H4 (cell line): ENCODE results near the gene NECAB3. TPM values are rescaled to one million over a fixed set of nuclear protein-coding genes. Genes with fewer than 3 reads are reported as not detected.
"Not testable (repeated sequence)": the region's sequence is repeated elsewhere in the genome, so short reads cannot be mapped to it uniquely, and the experiment has no call there.

Source experiments
- DNase-seq: peaks from one replicate; pipeline ENCODE4 v3.0.0-alpha.2; 2015; ENCODE audit warnings: low spot score
- total RNA-seq: library from RNA; depleted of rRNA; stranded (reverse); fragments of >200 nt; shearing (Covaris generic); gene quantifications from 2 replicates; pipeline ENCODE4 v1.2.3, GENCODE V29; 2014

The NECAB3 gene
- total RNA-seq, 1 experiment from 2014 or later, result 15.8 TPM

DNA sequence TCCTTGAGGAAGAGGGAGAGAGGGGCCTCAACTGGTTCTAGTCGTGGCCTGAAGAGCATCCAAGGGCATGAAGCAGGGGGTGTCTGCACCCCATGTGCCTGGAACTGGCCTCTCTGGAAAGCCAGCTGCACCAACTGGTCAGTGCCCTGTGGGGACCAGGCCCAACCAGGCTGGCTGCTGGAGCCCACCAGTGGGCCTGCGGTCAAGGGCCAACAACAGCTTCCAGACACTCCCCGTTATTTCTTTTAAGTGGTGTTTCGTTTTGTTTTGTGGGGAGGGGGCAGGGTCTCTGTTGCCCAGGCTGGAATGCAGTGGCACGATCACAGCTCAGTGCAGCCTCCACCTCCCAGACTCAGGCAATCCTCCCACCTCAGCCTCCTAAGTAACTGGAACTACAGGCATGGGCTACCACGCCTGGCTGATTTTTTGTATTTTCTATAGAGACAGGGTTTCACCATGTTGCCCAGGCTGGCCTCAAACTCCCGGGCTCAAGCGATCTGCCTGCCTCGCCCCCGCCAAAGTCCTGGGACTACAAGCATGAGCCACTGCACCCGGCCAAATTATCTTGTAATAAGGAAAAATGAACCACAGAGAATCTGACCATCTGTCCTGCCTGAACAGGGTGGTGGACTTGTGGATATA lies 24.0 kb downstream of the NECAB3 start:
- no peak for DNase-seq

DNA sequence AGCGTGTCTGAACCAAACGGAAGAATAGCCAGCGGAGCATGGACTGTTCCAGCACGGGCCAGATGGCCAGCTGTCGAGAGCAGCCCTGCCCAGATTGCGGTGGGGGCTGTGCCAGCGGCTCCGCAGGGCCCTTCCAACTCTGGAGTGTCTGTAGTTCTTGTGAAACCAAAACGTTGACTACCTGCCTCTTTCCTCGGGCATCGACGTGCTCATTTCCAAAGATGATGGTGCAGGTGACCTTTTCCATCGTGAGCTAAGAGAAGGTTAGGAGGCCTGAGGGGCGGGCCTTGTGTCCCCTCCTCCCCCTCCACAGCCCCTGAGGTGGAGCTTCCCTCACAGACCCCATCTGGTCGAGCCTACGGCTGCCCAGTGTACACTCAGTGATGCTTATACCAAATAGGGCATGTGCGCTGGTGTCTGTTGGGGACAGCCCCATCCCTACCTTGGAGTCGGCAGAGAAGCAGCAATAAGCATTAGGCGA lies 25.0 kb downstream of the NECAB3 start:
- DNase-seq, result no peak

DNA sequence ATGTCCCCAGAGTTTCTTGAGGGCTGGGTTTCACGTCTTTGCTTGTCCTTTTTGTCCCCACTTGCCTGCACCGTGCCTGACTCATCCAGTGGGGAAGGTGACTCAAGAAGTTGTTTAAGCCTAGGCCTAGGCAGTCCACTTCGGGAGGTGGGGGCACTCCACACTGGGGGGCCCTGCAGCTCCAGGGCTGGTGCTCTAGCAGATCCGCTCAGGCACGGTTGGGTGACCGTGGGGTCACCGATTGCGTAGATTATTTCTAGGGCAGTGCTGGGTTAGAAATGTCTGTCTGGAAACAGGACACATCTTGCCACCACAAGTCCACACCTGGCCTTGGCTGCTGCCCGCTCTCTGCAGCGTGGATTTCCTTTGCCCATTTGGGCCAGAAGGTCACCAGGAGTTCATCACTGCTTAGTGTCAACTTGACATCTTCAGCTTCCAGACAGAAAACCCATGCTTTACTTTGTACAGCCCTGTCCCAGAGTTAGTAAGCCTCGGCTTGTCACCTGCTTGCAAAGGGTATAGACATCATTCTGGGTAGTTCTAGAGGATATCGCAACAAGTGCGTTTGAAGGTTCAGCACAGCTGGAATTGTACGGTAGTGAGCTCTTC lies 25.7 kb downstream of the NECAB3 start:
- DNase-seq, result no peak

DNA sequence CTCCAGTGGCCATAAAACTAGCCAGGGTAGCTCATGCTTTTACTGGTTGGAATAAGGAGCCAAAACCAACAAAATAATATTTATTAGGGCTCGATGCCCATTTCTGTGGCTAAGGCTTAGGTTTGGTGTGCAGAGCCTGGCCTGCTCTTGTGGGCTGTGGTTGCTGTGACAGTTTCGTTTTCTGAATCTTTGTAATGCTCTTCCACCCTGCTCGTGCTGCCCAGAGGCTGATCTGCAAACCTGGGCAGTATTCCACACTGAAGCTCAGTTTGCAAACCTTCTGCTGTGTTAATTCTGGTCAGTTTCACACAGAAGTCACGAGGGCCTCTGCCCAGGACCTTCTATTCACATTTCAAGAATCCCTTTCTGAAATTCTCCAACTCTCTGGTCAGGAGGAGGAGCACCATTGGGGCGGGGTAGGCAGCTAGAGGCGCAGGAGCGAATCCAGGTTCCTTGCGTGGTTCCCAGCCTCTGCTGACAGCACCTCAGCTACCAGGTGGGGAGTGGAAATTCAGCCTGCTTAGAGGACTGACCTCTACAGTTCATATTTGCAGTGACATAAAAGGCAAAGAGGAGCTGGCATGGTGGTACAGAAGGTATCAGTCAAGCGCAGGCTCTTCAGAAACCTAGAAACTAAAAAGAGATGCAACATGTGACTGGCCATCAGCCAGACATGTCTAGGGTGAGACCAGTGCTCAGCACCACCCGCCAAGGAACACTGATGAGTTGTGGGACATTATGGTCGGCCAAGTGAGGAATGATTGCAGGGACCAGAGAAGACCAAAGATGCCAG lies 26.4 kb downstream of the NECAB3 start:
- DNase-seq, result no peak

GRCh38 chr20:33646959-33647602 lies 27.1 kb downstream of the NECAB3 start:
- DNase-seq, result not testable (repeated sequence)

- no peak for DNase-seq
Observed at GRCh38 chr20:33646191-33646590, 28.0 kb downstream of the NECAB3 start.

GRCh38 chr20:33645396-33645795 lies 28.8 kb downstream of the NECAB3 start:
- DNase-seq, result no peak

DNA sequence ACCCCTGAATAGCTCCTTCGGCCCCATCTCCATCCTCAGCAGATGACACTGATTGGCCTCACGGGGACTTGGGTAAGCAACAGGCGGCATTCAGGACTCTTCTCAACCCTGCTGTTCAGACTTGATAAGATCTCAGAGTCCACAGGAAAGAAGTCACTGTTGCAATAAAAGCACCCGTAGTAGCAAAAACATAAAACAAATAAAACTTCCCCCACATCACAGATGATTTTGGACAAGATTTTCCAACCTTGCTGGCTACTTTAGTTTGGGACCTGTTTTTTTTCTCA lies 29.2 kb downstream of the NECAB3 start:
- no peak for DNase-seq

- DNase-seq, result no peak
Observed at GRCh38 chr20:33644313-33645071, 29.7 kb downstream of the NECAB3 start.

- DNase-seq, result no peak
Observed at GRCh38 chr20:33640287-33640686, 33.9 kb downstream of the NECAB3 start.

DNA sequence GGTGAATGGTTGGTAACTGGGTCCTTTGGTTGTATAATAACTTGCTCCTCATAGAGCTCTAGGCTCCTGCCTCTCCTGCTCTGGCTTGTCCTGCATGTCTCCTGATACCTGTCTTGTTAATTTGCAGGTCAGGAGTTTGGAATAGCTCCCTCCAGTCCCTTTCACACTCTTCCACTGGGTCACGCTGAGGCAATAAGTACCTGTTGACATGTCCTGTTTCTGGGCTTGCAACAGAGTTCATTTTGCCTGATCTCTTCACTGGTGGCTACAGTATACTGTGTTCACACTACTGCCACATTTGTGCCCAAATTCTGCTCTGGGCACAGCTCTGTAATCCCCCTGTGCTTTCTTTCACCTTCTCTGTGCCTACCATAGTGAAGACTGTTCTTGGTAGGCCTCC lies 37.5 kb downstream of the NECAB3 start:
- no peak for DNase-seq

DNA sequence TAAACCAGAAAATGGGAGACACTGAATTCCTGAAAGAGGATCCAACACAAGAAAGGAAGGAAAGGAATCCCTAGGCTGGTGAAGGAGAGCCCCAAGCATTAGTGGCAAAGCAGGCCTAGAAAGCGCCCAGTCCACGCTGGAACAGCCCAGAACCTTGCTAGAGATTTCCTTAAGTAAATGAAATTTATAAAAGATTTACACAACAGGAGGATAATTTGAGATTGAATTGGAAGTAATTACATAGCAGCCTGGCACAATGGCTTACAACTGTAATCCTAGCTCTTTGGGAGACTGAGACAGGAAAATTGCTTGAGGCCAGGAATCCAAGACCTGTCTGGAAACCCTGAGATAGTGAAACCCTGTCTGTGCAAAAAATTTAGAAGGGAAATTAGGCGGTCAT lies 38.9 kb downstream of the NECAB3 start:
- no peak for DNase-seq

- not testable (repeated sequence) for DNase-seq
Observed at GRCh38 chr20:33631910-33632309, 42.3 kb downstream of the NECAB3 start.

- no peak for DNase-seq
Observed at GRCh38 chr20:33630507-33630906, 43.7 kb downstream of the NECAB3 start.

DNA sequence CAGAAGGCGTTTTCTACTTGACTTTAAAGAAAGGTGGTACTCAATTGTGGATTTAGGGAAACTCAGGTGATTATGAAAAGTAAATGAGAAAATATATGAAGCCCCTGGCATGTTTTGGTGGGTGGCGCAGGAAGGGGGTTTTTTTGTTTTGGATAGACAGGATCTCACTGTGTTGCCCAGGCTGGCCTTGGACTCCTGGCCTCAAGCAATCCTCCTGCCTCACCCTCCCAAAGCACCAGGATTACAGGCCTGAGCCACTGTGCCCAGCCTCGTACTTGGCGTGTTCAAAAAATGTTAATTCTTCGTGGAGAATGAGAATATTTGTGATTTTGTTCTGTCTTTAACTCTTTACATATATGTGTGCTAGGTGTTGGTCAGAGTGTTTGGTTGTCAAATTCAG lies 44.2 kb downstream of the NECAB3 start:
- DNase-seq, result no peak

DNA sequence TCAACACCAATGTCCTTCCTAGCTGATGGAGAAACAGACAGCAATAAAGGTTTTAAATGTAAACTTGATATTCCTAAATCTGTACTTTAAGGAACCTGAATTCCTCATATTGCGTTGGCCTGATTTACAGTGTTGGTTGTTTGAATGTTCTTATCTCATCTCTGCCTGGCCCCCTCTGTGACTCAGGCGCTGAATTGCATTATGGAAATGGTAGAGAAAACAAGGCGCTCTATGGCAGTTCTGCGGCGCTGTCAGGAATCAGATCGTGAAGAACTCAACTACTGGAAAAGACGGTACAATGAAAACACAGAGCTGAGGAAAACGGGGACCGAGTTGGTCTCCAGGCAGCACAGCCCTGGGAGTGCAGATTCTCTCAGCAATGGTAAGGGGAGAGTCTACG lies 44.7 kb downstream of the NECAB3 start:
- DNase-seq, result no peak

- DNase-seq, result no peak
Observed at GRCh38 chr20:33627577-33628216, 46.5 kb downstream of the NECAB3 start.

- no peak for DNase-seq
Observed at GRCh38 chr20:33626190-33626589, 48.0 kb downstream of the NECAB3 start.

GRCh38 chr20:33624399-33624798 lies 49.8 kb downstream of the NECAB3 start:
- no peak for DNase-seq

GRCh38 chr20:33622705-33623365 lies 51.4 kb downstream of the NECAB3 start:
- no peak for DNase-seq
